B cell (primary cell): ENCODE measurements around the gene ANTKMT. TPM values are rescaled to one million over a fixed set of nuclear protein-coding genes. Genes with fewer than 3 reads are reported as not detected.

Experiments used
- ATAC-seq: fragments of 200-7000 bp; cut with Tn5 transposase; one replicate; pipeline ENCODE4 v1.10.0; 2021; ENCODE audit warnings: low read depth, mild to moderate bottlenecking, moderate number of reproducible peaks, moderate library complexity
- CTCF ChIA-PET: fragments of 350-600 bp; sonication (Branson Sonifier 250); formaldehyde crosslinking; loops from one replicate; lab custom pipeline; 2021; ENCODE audit warnings: antibody characterized with exemption, inconsistent platforms; lab: Charles Lee
- POLR2A ChIA-PET: fragments of 350-600 bp; sonication (Branson Sonifier 250); formaldehyde crosslinking; loops from one replicate; lab custom pipeline; 2021; ENCODE audit warnings: antibody characterized with exemption; lab: Charles Lee
- DNase-seq: peaks from one replicate; pipeline ENCODE4 v3.0.0; 2013
- H2AFZ ChIP-seq: 2 replicates; pipeline ENCODE4 v1.6.1; 2012; ENCODE audit warnings: mild to moderate bottlenecking, low read depth, low read length; ENCODE audit not compliant: insufficient read depth, poor library complexity, severe bottlenecking
- H3K27ac ChIP-seq, 2 donors: 1 replicate in 1 of 2; 2 replicates in 1 of 2; pipeline ENCODE4 v1.5.1; 2012 to 2013; ENCODE audit warnings: low read length in 2 of 2, mild to moderate bottlenecking in 2 of 2, moderate library complexity in 1 of 2
- H3K27me3 ChIP-seq, 4 experiments: fragments of 200-600 bp in 1 of 4; sonication (generic) in 1 of 4; replicated peaks in 1 of 4; 1 replicate in 2 of 4; 2 replicates in 2 of 4; pipeline versions ENCODE4 v1.6.1 to v1.7.0; 2013 to 2016; ENCODE audit warnings: low read length in 3 of 4, mild to moderate bottlenecking in 2 of 4, mixed read lengths in 1 of 4, moderate library complexity in 1 of 4; ENCODE audit not compliant: insufficient read depth in 4 of 4, control insufficient read depth in 3 of 4; ENCODE audit errors: control extremely low read depth in 1 of 4
- H3K36me3 ChIP-seq, 2 experiments: replicated peaks in 1 of 2; 1 replicate in 1 of 2; 2 replicates in 1 of 2; pipeline versions ENCODE4 v1.6.1 to v1.7.1; 2013; ENCODE audit warnings: low read length in 1 of 2; ENCODE audit not compliant: insufficient read depth in 2 of 2, control insufficient read depth in 1 of 2; ENCODE audit errors: control extremely low read depth in 1 of 2, extremely low read depth in 1 of 2
- H3K4me1 ChIP-seq, 2 donors: fragments of 200-600 bp in 1 of 2; sonication (generic) in 1 of 2; 1 replicate in 1 of 2; 2 replicates in 1 of 2; pipeline versions ENCODE4 v1.5.1 to v1.6.1; 2013 to 2017; ENCODE audit warnings: low read length in 2 of 2; ENCODE audit not compliant: control insufficient read depth in 2 of 2, insufficient read depth in 2 of 2
- H3K4me2 ChIP-seq: replicated peaks from 2 replicates; pipeline ENCODE3; 2012; ENCODE audit warnings: mild to moderate bottlenecking, low read depth, low read length; ENCODE audit not compliant: poor library complexity, severe bottlenecking
- H3K4me3 ChIP-seq, 5 experiments: fragments of 200-600 bp in 1 of 5; sonication (generic) in 1 of 5; 1 replicate in 3 of 5; 2 replicates in 2 of 5; pipeline versions ENCODE4 v1.5.1 to v1.7.0; 2011 to 2016; ENCODE audit warnings: low read length in 4 of 5, mild to moderate bottlenecking in 4 of 5, low read depth in 2 of 5, control low read depth in 1 of 5, moderate library complexity in 1 of 5; ENCODE audit not compliant: insufficient read depth in 1 of 5; ENCODE audit errors: control extremely low read depth in 1 of 5, extremely low read depth in 1 of 5
- H3K79me2 ChIP-seq: fragments of 200-600 bp; sonication (generic); one replicate; pipeline ENCODE4 v1.6.0; 2016; ENCODE audit warnings: low read length; ENCODE audit not compliant: control insufficient read depth, insufficient read depth
- H3K9ac ChIP-seq: fragments of 200-600 bp; sonication (generic); 2 replicates; pipeline ENCODE4 v1.6.1; 2017; ENCODE audit warnings: mild to moderate bottlenecking, low read length, moderate library complexity
- H3K9me3 ChIP-seq, 3 donors: one replicate each; pipeline versions ENCODE4 v1.6.1 to v1.7.1; 2013; ENCODE audit warnings: low read length in 2 of 3; ENCODE audit not compliant: control insufficient read depth in 2 of 3, insufficient read depth in 1 of 3; ENCODE audit errors: control extremely low read depth in 1 of 3
- H4K20me1 ChIP-seq: 2 replicates; pipeline ENCODE4 v1.6.0; 2012; ENCODE audit warnings: mild to moderate bottlenecking, low read length; ENCODE audit not compliant: insufficient read depth, control insufficient read depth, poor library complexity, severe bottlenecking
- H3K27ac Mint-ChIP-seq: one replicate; pipeline ENCODE4 v1.8.0; 2021; ENCODE audit warnings: mixed read lengths
- H3K27me3 Mint-ChIP-seq: one replicate; pipeline ENCODE4 v1.8.0; 2021; ENCODE audit warnings: mixed read lengths
- H3K4me1 Mint-ChIP-seq: one replicate; pipeline ENCODE4 v1.8.0; 2021; ENCODE audit warnings: mixed read lengths
- H3K4me3 Mint-ChIP-seq: one replicate; pipeline ENCODE4 v1.8.0; 2021; ENCODE audit warnings: mixed read lengths
- H3K9me3 Mint-ChIP-seq: one replicate; pipeline ENCODE4 v1.8.0; 2022; ENCODE audit warnings: mixed read lengths; ENCODE audit not compliant: insufficient read depth
- EZH2 ChIP-seq: IDR thresholded peaks from 2 replicates; pipeline ENCODE4 v1.6.1; 2012; ENCODE audit warnings: borderline replicate concordance, low read depth, mild to moderate bottlenecking, moderate library complexity, low read length; ENCODE audit not compliant: insufficient read depth, poor library complexity, severe bottlenecking
- WGBS: methylation state at CpG from one replicate; pipeline ENCODE4 v1.1.5; 2013; ENCODE audit warnings: missing lambda C conversion rate; ENCODE audit not compliant: insufficient coverage; 5-methylcytosine and 5-hydroxymethylcytosine counted together
- intact Hi-C: fragments of 100-400 bp; cut with micrococcal nuclease; formaldehyde crosslinking; loops from one replicate; pipeline ENCODE4 v1.10.0; 2022
- polyA plus RNA-seq: library from polyadenylated mRNA; depleted of rRNA; stranded (reverse); fragments of >200 nt; gene quantifications from 2 replicates; pipeline ENCODE4 v1.2.3, GENCODE V29; 2012
- total RNA-seq, 2 donors: library from RNA; stranded (reverse); fragments of 120-200 nt in 1 of 2; gene quantifications; 1 replicate in 1 of 2; 2 replicates in 1 of 2; pipeline versions ENCODE4 v1.2.3 to v1.2.4, GENCODE V29; 2013 to 2022
- TF ChIP-seq, protein P1 (sequence below): fragments of 200-600 bp; IDR thresholded peaks from one replicate; pipeline ENCODE4 v1.8.0; 2022; ENCODE audit warnings: antibody characterized with exemption, mild to moderate bottlenecking

The ANTKMT gene
- total and polyA plus RNA-seq, 2 donors (not counting 1 experiment from before 2014, with no cell fraction given): 41.0 to 54.1 TPM

- no peak within 1 kb of the TSS for H3K4me3 Mint-ChIP-seq
- TF ChIP-seq, protein P1, sequence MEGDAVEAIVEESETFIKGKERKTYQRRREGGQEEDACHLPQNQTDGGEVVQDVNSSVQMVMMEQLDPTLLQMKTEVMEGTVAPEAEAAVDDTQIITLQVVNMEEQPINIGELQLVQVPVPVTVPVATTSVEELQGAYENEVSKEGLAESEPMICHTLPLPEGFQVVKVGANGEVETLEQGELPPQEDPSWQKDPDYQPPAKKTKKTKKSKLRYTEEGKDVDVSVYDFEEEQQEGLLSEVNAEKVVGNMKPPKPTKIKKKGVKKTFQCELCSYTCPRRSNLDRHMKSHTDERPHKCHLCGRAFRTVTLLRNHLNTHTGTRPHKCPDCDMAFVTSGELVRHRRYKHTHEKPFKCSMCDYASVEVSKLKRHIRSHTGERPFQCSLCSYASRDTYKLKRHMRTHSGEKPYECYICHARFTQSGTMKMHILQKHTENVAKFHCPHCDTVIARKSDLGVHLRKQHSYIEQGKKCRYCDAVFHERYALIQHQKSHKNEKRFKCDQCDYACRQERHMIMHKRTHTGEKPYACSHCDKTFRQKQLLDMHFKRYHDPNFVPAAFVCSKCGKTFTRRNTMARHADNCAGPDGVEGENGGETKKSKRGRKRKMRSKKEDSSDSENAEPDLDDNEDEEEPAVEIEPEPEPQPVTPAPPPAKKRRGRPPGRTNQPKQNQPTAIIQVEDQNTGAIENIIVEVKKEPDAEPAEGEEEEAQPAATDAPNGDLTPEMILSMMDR: no peak
- TF ChIP-seq EZH2: no peak
- ATAC-seq: no peak
- Histone ChIP-seq H4K20me1 (no peaks in the 10 kb centered on the region), H3K4me1 (no peaks in the 10 kb centered on the region), H3K27ac (no peak within 1 kb of the TSS), H2AFZ (no peak within 1 kb of the TSS), H3K9ac (no peak within 1 kb of the TSS), H3K36me3 (no peaks in the 10 kb centered on the region), H3K9me3 (peaks cover 0 to 4% (median 0%) of the 10 kb centered on the region in 3 donors), H3K4me3 (no peak within 1 kb of the TSS), H3K79me2 (no peaks in the 10 kb centered on the region), H3K27me3 (peaks cover 0 to 2% (median 0%) of the 10 kb centered on the region in 4 experiments), H3K4me2 (no peak within 1 kb of the TSS)
- DNase-seq: no peak
- CTCF ChIA-PET: no interaction called here
- peaks cover 3% of the 10 kb centered on the region for H3K9me3 Mint-ChIP-seq
- WGBS: 89% methylated on average over 37 of the region's 37 CpGs
- no peak within 1 kb of the TSS for H3K27ac Mint-ChIP-seq
- POLR2A ChIA-PET: no interaction called here
- peaks cover 14% of the 10 kb centered on the region for H3K27me3 Mint-ChIP-seq
- intact Hi-C loops: no loop called here
- H3K4me1 Mint-ChIP-seq: no peaks in the 10 kb centered on the region
These were observed 39.8 kb downstream of the ANTKMT start, which contains the start of gene MSLN for GRCh38 chr16:760545-761343. Gene MSLN (plus strand): TSS chr16:760734. CDS start chr16:762681, 1,947 bp downstream.
